Panc1 (cell line): ENCODE data around the gene SLFN5.
"Not testable (repeated sequence)": the region's sequence is repeated elsewhere in the genome, so short reads cannot be mapped to it uniquely, and the experiment has no call there.

Source experiments
- POLR2AphosphoS5 ChIP-seq: IDR thresholded peaks from 2 replicates; pipeline ENCODE4 v1.6.1; 2012; ENCODE audit warnings: mild to moderate bottlenecking, low read depth, low read length, moderate library complexity
- SIN3A ChIP-seq: IDR thresholded peaks from 2 replicates; pipeline ENCODE4 v1.6.1; 2012; ENCODE audit warnings: low read depth, mild to moderate bottlenecking, low read length, moderate library complexity, borderline replicate concordance; ENCODE audit not compliant: insufficient read depth
- TCF7L2 ChIP-seq: IDR thresholded peaks from 2 replicates; pipeline ENCODE4 v1.6.1; 2011; ENCODE audit warnings: mild to moderate bottlenecking, low read depth, low read length, inconsistent platforms
- TF ChIP-seq, protein P1 (sequence below): fragments of 450-650 bp; IDR thresholded peaks from 2 replicates; pipeline ENCODE4 v1.5.1; 2017; ENCODE audit warnings: mild to moderate bottlenecking
- TF ChIP-seq, protein P2 (sequence below), 2 experiments: IDR thresholded peaks; 2 replicates each; pipeline ENCODE4 v1.6.1; 2011 to 2012; ENCODE audit warnings: low read depth in 2 of 2, control low read depth in 1 of 2, low read length in 1 of 2, mild to moderate bottlenecking in 1 of 2, moderate library complexity in 1 of 2; ENCODE audit not compliant: insufficient read depth in 1 of 2

DNA sequence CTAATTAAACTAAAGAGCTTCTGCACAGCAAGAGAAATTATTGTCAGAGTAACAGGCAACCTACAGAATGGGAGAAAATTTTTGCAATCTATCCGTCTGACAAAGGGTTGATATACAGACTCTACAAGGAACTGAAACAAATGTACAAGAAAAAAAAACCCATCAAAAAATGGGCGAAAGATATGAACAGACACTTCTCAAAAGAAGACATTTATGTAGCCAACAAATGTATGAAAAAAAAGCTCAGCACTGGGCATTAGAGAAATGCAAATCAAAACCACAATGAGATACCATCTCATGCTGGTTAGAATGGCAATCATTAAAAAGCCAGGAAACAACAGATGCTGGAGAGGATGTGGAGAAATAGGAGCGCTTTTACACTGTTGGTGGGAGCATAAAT lies 66.5 kb downstream of the SLFN5 start:
- TF ChIP-seq, protein P1, sequence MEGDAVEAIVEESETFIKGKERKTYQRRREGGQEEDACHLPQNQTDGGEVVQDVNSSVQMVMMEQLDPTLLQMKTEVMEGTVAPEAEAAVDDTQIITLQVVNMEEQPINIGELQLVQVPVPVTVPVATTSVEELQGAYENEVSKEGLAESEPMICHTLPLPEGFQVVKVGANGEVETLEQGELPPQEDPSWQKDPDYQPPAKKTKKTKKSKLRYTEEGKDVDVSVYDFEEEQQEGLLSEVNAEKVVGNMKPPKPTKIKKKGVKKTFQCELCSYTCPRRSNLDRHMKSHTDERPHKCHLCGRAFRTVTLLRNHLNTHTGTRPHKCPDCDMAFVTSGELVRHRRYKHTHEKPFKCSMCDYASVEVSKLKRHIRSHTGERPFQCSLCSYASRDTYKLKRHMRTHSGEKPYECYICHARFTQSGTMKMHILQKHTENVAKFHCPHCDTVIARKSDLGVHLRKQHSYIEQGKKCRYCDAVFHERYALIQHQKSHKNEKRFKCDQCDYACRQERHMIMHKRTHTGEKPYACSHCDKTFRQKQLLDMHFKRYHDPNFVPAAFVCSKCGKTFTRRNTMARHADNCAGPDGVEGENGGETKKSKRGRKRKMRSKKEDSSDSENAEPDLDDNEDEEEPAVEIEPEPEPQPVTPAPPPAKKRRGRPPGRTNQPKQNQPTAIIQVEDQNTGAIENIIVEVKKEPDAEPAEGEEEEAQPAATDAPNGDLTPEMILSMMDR: not testable (repeated sequence)
- not testable (repeated sequence) for TF ChIP-seq POLR2AphosphoS5, TCF7L2, SIN3A
- TF ChIP-seq, protein P2, sequence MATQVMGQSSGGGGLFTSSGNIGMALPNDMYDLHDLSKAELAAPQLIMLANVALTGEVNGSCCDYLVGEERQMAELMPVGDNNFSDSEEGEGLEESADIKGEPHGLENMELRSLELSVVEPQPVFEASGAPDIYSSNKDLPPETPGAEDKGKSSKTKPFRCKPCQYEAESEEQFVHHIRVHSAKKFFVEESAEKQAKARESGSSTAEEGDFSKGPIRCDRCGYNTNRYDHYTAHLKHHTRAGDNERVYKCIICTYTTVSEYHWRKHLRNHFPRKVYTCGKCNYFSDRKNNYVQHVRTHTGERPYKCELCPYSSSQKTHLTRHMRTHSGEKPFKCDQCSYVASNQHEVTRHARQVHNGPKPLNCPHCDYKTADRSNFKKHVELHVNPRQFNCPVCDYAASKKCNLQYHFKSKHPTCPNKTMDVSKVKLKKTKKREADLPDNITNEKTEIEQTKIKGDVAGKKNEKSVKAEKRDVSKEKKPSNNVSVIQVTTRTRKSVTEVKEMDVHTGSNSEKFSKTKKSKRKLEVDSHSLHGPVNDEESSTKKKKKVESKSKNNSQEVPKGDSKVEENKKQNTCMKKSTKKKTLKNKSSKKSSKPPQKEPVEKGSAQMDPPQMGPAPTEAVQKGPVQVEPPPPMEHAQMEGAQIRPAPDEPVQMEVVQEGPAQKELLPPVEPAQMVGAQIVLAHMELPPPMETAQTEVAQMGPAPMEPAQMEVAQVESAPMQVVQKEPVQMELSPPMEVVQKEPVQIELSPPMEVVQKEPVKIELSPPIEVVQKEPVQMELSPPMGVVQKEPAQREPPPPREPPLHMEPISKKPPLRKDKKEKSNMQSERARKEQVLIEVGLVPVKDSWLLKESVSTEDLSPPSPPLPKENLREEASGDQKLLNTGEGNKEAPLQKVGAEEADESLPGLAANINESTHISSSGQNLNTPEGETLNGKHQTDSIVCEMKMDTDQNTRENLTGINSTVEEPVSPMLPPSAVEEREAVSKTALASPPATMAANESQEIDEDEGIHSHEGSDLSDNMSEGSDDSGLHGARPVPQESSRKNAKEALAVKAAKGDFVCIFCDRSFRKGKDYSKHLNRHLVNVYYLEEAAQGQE (IDR thresholded peaks at IDR 0.05; ENCODE audit: insufficient read depth in 1 of 2, low read depth in 2 of 2, low read length in 1 of 2): not testable (repeated sequence)
